NCI-H748 treated with DMSO at 0.1 percent for 48 hours (cell line): ENCODE measurements around the gene MRPL3.
"Not testable (repeated sequence)": the region's sequence is repeated elsewhere in the genome, so short reads cannot be mapped to it uniquely, and the experiment has no call there.

ENCODE experiments used
- DNase-seq: peaks from one replicate; lab custom pipeline; 2025; lab: John Stamatoyannopoulos, UW

MRPL3 gene

GRCh38 chr3:131494706-131495105 is 8.1 kb downstream of the MRPL3 start:
- no peak for DNase-seq

GRCh38 chr3:131491775-131492174 is 11.0 kb downstream of the MRPL3 start:
- DNase-seq = no peak

- no peak for DNase-seq
These were observed 11.7 kb downstream of the MRPL3 start for GRCh38 chr3:131491084-131491483.

GRCh38 chr3:131486545-131486944 is 16.2 kb downstream of the MRPL3 start:
- not testable (repeated sequence) for DNase-seq

- no peak for DNase-seq
These were observed 17.7 kb downstream of the MRPL3 start for GRCh38 chr3:131485119-131485518.

DNA sequence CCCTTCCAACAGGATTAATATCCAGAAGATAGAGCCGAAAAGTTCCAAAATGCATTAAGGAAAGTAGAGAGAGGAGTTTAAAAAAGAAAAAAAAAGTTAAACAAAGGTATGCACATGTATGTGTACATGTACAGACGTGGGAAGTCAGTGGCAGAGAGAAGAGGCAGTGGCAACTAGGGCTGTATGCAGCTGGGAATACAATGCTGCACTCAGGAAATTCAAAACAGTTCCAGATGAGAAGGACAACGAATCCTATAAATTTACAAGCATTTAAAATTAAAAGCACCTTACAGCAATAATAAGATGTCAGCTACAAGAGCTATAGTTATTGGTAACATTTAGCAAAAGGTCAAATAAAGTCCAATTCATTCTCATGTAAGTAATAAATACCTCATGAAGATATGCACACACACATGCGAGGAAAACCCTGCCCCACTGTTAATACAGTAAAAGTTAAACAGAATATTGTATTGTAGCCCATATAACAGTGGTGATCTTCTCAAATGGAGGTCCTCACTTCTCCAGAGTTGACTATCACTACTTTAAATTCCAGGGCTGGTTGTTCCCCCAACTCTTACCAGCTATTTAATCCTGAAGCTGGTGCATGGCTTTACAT is 18.2 kb downstream of the MRPL3 start:
- DNase-seq = no peak

GRCh38 chr3:131480116-131480515 is 22.7 kb downstream of the MRPL3 start:
- DNase-seq = no peak

DNA sequence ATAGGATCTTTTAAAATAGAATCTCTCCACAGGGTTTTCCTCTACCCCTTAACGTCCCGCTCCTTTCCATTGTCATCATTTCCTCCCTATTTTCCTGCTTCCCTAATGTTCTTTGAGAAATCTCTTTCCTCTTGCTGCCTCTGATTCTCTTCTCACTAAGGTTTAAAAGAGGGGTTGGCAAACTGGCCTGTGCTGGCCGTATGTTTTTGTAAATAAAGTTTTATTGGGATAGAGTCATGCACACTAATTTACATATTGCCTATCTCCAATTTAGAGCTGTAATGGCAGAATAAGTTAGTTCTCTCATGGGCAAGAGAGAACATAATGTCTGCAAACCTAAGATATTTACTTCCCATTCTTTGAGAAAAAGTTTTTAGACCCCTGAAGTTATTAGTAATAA is 25.0 kb downstream of the MRPL3 start:
- no peak for DNase-seq

GRCh38 chr3:131474115-131474514 is 28.7 kb downstream of the MRPL3 start:
- no peak for DNase-seq

GRCh38 chr3:131470377-131470776 is 32.4 kb downstream of the MRPL3 start:
- no peak for DNase-seq

DNA sequence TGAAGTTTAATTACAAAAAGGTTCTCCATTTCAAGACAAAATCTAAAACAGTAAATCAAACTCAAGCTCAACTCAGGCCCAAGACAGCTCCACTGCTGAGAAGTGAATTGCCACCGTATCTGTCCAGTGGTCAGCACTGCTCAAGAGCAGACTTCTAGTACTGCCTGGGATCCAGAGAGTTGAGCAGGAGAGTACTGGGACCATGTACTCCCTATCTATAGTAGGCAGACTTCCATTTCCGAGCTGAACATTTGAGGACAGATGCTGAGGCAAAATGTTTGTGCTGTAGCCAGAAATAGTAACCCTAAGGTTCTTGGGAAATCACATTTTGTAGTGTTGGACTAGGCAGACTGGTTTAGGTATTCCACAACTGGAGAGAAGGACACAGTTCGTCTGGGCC is 44.1 kb downstream of the MRPL3 start:
- DNase-seq = no peak

- no peak for DNase-seq
These were observed 45.6 kb downstream of the MRPL3 start for GRCh38 chr3:131457220-131457619.

DNA sequence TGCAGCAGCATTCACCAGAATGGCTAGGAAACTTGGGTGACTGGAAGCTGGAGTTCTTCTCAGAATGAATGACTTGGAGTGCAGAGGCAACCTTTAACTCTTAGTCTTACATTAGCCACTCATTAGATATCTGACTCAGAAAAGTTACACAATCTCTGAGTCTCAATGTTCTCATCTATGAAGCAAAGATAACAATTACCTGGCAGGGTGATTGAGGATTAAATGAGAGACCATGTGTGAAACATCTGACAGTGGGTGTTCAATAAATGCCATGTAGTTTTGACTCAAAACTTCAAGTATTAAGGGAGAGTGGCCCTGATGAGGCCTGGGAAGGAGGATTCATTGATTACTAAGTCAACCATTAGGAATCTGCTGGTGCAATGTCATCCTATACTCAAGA is 48.3 kb downstream of the MRPL3 start:
- no peak for DNase-seq

- no peak for DNase-seq
These were observed 49.2 kb downstream of the MRPL3 start for GRCh38 chr3:131453533-131453932.

- DNase-seq = no peak
These were observed 55.4 kb downstream of the MRPL3 start for GRCh38 chr3:131447349-131447748.

DNA sequence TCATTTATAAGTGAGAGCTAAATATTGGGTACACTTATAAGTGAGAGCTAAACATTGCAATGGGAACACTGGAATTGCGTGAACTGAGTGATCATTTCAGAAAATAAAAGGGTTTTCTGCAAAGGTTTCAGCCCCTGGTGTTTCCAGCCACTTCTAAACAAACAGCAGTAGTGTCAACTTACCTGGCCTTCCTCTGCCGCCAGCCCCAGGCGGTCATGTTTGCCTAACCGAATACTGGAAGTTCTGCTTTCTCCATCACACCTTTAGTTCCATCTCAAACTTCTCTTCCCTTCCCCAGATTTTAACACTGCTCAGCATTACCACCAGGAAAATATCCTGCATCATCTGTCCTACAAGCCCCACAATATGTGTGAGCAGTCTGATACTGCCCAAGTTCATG is 58.6 kb downstream of the MRPL3 start:
- no peak for DNase-seq

- no peak for DNase-seq
These were observed 63.7 kb downstream of the MRPL3 start for GRCh38 chr3:131439084-131439483.

DNA sequence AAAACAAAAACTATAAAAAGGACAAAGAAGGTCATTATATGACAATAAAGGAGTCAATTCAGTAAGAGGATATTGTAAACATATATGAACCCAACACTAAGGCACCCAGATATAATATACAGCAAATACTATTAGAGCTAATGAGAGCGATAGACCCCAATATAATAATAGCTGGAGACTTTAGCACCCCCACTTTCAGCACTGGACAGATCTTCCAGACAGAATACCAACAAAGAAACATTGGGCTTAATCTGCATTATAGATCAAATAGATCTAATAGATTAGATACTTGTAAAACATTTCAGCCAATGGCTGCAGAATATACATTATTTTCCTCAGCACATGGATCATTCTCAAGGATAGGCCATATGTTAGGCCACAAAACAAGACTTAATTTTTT is 67.8 kb downstream of the MRPL3 start:
- no peak for DNase-seq

- DNase-seq = no peak
These were observed 70.3 kb downstream of the MRPL3 start for GRCh38 chr3:131432441-131432840.

- no peak for DNase-seq
These were observed 71.0 kb downstream of the MRPL3 start for GRCh38 chr3:131431754-131432153.

DNA sequence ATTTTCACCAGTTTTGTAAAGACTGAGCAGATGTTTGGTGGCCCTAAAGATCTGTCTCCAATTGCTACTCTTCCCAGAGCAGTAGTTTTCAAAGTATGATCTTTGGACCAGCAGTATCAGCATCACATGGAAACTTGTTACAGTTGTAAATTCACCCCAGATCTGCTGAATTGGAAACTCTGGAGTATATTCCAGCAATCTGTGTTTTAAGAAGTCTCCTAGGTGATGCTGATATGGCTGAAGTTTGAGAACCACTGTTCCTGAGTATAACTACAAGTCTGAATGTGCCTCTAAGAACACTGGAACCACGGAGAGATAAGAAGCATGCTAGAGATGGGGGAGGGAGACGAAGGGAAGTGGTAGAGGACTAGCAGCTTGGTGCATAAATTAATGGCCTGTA is 75.5 kb downstream of the MRPL3 start:
- no peak for DNase-seq

- no peak for DNase-seq
These were observed 80.7 kb downstream of the MRPL3 start for GRCh38 chr3:131421957-131422498.

GRCh38 chr3:131421301-131421700 is 81.5 kb downstream of the MRPL3 start:
- DNase-seq = no peak

DNA sequence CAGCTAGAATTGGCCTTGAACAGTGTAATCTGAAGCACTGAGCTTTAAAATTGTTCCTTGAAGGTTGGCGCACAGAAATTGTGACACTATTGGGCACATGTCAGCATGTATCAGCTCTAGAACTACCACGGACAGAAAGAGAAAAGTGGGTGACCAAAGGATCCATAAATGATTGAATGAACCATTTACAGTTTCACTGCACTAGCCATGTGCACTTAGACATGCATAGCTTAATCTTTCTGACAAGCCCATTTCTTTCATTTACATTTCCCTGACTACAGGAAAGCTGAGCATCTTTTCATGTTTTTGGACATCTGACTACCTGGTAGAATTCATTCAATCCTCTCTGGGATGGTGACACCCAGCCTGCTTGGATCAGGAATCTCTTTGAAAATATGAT is 85.0 kb downstream of the MRPL3 start:
- no peak for DNase-seq
